Measurements from ENCODE around the gene TESK2.
"Not testable (repeated sequence)": the region's sequence is repeated elsewhere in the genome, so short reads cannot be mapped to it uniquely, and the experiment has no call there.

The TESK2 gene

GRCh38 chr1:45473302-45473701 is 17.7 kb downstream of the TESK2 start:
- TF ChIP-seq CTCF (IDR thresholded peaks at IDR 0.05; ENCODE audit: low read depth, low read length, missing control alignments): no peak
- in situ Hi-C loops (cut with HindIII; ENCODE audit: low sequenced_read_pairs): no loop called here
- no peak for DNase-seq (ENCODE audit: low read depth)
- H3K4me3 ChIP-seq (ENCODE audit: low read depth, low read length): no peak overlapping the region

- DNase-seq (ENCODE audit: low read depth): no peak
- no peak overlapping the region for H3K4me3 ChIP-seq (ENCODE audit: low read depth, low read length)
- in situ Hi-C loops (cut with HindIII; ENCODE audit: low sequenced_read_pairs): no loop called here
- TF ChIP-seq CTCF (IDR thresholded peaks at IDR 0.05; ENCODE audit: low read depth, low read length, missing control alignments): no peak
These were observed 20.6 kb downstream of the TESK2 start for GRCh38 chr1:45470306-45470798.

GRCh38 chr1:45467353-45467752 is 23.6 kb downstream of the TESK2 start:
- DNase-seq (ENCODE audit: low read depth); H3K4me3 ChIP-seq (ENCODE audit: low read depth, low read length); in situ Hi-C loops (cut with HindIII; ENCODE audit: low sequenced_read_pairs): not testable (repeated sequence)

GRCh38 chr1:45465277-45465676 is 25.7 kb downstream of the TESK2 start:
- no peak for DNase-seq (ENCODE audit: low read depth)
- in situ Hi-C loops (cut with HindIII; ENCODE audit: low sequenced_read_pairs): no loop called here
- TF ChIP-seq CTCF (IDR thresholded peaks at IDR 0.05; ENCODE audit: low read depth, low read length, missing control alignments): no peak
- H3K4me3 ChIP-seq (ENCODE audit: low read depth, low read length): no peak overlapping the region

GRCh38 chr1:45458894-45459293 is 32.1 kb downstream of the TESK2 start:
- in situ Hi-C loops (cut with HindIII; ENCODE audit: low sequenced_read_pairs): no loop called here
- no peak for TF ChIP-seq CTCF (IDR thresholded peaks at IDR 0.05; ENCODE audit: low read depth, low read length, missing control alignments)
- no peak overlapping the region for H3K4me3 ChIP-seq (ENCODE audit: low read depth, low read length)
- DNase-seq (ENCODE audit: low read depth): no peak

GRCh38 chr1:45456531-45456930 is 34.4 kb downstream of the TESK2 start:
- no peak overlapping the region for H3K4me3 ChIP-seq (ENCODE audit: low read depth, low read length)
- TF ChIP-seq CTCF (IDR thresholded peaks at IDR 0.05; ENCODE audit: low read depth, low read length, missing control alignments): no peak
- in situ Hi-C loops (cut with HindIII; ENCODE audit: low sequenced_read_pairs): no loop called here
- DNase-seq (ENCODE audit: low read depth): no peak

- in situ Hi-C loops (cut with HindIII; ENCODE audit: low sequenced_read_pairs): no loop called here
These were observed 35.8 kb downstream of the TESK2 start for GRCh38 chr1:45455162-45455561.

More at GRCh38 chr1:45455162-45455561, 35.8 kb downstream of the TESK2 start:
- no peak for DNase-seq (ENCODE audit: low read depth)
- no peak for TF ChIP-seq CTCF (IDR thresholded peaks at IDR 0.05; ENCODE audit: low read depth, low read length, missing control alignments)
- no peak overlapping the region for H3K4me3 ChIP-seq (ENCODE audit: low read depth, low read length)

Measured in astrocyte of the cerebellum (primary cell).